ENCODE data around the gene TSSK1B.

The TSSK1B gene

DNA sequence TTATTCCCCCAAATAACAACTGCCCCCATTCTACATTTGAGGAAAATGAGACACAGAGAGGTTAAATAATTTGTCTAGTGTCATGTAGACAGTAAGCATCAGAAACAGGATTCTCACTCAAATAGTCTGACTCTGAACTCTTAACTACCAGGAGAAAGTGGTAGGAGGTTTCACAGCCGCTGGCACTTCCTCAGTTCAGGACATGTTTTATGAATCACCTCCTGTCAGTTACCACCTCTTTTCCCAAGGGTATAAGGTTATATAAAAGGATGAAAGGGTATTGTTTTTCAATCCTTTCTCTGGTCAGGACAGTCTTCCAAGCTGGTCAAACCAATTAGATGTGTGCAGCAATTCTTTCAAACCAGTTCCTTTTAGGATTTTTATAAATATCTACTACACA, 52.1 kb downstream of the TSSK1B start:
- no peak for DNase-seq (ENCODE audit: extremely low read depth, insufficient read length)
- H3K27me3 ChIP-seq (replicated peaks; ENCODE audit: control insufficient read depth, insufficient read depth, low read length), result no peaks in the 10 kb centered on the region
- H3K4me3 ChIP-seq (replicated peaks; ENCODE audit: low read depth, low read length), result no peak overlapping the region
- no peaks in the 10 kb centered on the region for H3K36me3 ChIP-seq (ENCODE audit: control insufficient read depth, insufficient read depth, low read length)
- TF ChIP-seq, protein P1, sequence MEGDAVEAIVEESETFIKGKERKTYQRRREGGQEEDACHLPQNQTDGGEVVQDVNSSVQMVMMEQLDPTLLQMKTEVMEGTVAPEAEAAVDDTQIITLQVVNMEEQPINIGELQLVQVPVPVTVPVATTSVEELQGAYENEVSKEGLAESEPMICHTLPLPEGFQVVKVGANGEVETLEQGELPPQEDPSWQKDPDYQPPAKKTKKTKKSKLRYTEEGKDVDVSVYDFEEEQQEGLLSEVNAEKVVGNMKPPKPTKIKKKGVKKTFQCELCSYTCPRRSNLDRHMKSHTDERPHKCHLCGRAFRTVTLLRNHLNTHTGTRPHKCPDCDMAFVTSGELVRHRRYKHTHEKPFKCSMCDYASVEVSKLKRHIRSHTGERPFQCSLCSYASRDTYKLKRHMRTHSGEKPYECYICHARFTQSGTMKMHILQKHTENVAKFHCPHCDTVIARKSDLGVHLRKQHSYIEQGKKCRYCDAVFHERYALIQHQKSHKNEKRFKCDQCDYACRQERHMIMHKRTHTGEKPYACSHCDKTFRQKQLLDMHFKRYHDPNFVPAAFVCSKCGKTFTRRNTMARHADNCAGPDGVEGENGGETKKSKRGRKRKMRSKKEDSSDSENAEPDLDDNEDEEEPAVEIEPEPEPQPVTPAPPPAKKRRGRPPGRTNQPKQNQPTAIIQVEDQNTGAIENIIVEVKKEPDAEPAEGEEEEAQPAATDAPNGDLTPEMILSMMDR (IDR thresholded peaks at IDR 0.05; ENCODE audit: insufficient read depth, low read length, poor library complexity, severe bottlenecking), result no peak
